Activated CD4-positive, alpha-beta T cell treated with anti-CD3 and anti-CD28 coated beads, Interleukin-2, amount 50 U/mL, for 24 hours (primary cell): ENCODE results near the gene ZNF605.
"Not testable (repeated sequence)": the region's sequence is repeated elsewhere in the genome, so short reads cannot be mapped to it uniquely, and the experiment has no call there.

ENCODE experiments used
- DNase-seq, 2 donors: peaks; one replicate each; pipeline ENCODE4 v3.0.0-alpha.2; 2020; ENCODE audit warnings: low read depth in 1 of 2, low spot score in 1 of 2

The ZNF605 gene

GRCh38 chr12:132908145-132909029 is 47.7 kb downstream of the ZNF605 start:
- peak; percentile 88 to 97 for DNase-seq

GRCh38 chr12:132907789-132908144 is 48.3 kb downstream of the ZNF605 start:
- DNase-seq: not testable (repeated sequence)

GRCh38 chr12:132907216-132907615 is 48.9 kb downstream of the ZNF605 start:
- DNase-seq: no peak

- DNase-seq: peak; percentile 85 to 86
Measured at GRCh38 chr12:132904718-132905328, 51.3 kb downstream of the ZNF605 start.

- no peak for DNase-seq
Measured at GRCh38 chr12:132899033-132899432, 57.1 kb downstream of the ZNF605 start.

GRCh38 chr12:132888852-132889251 is 67.3 kb downstream of the ZNF605 start:
- no peak for DNase-seq

- DNase-seq: peak; percentile 79 to 93
Measured at GRCh38 chr12:132887513-132888351, 68.4 kb downstream of the ZNF605 start, which contains the start of gene CHFR. Gene CHFR, minus strand, starts transcription at chr12:132887605. Its CDS starts 277 bp downstream, at chr12:132887328.

- DNase-seq: no peak
Measured at GRCh38 chr12:132886529-132887477, 69.3 kb downstream of the ZNF605 start.

GRCh38 chr12:132881818-132882217 is 74.3 kb downstream of the ZNF605 start:
- DNase-seq: no peak

- DNase-seq: not testable (repeated sequence)
Measured at GRCh38 chr12:132874620-132875019, 81.5 kb downstream of the ZNF605 start.

GRCh38 chr12:132874175-132874574 is 81.9 kb downstream of the ZNF605 start:
- DNase-seq: no peak

- no peak for DNase-seq
Measured at GRCh38 chr12:132873724-132874123, 82.4 kb downstream of the ZNF605 start.

GRCh38 chr12:132872975-132873421 is 83.1 kb downstream of the ZNF605 start:
- no peak for DNase-seq

- no peak for DNase-seq
Measured at GRCh38 chr12:132872073-132872855, 83.8 kb downstream of the ZNF605 start.

- DNase-seq: no peak
Measured at GRCh38 chr12:132869551-132869950, 86.6 kb downstream of the ZNF605 start.
